ENCODE measurements around the gene DIS3L2.

GRCh38 chr2:232245111-232245510 is 283.6 kb downstream of the DIS3L2 start:
- TF ChIP-seq CTCF (conservative IDR thresholded peaks at IDR 0.05; ENCODE audit: low read length) (no peak), EZH2phosphoT487 (IDR thresholded peaks at IDR 0.05; ENCODE audit: borderline replicate concordance) (no peak)
